Mesothelial cell of epicardium (in vitro differentiated cells): ENCODE results near the gene CFDP1. TPM values are rescaled to one million over a fixed set of nuclear protein-coding genes. Genes with fewer than 3 reads are reported as not detected.
A peak's percentile ranks its signal among the peaks of the same experiment; 100 is the strongest.

ENCODE experiments used
- DNase-seq, 2 experiments: peaks; one replicate each; pipeline ENCODE4 v3.0.0; 2021; ENCODE audit warnings: low spot score in 2 of 2; ENCODE audit not compliant: unreplicated experiment in 2 of 2
- H3K27ac Mint-ChIP-seq: 2 replicates; pipeline ENCODE4 v1.8.0; 2021; ENCODE audit warnings: mixed read lengths
- H3K27me3 Mint-ChIP-seq: 2 replicates; pipeline ENCODE4 v1.8.0; 2021; ENCODE audit warnings: low read depth, mixed read lengths
- H3K36me3 Mint-ChIP-seq: 2 replicates; pipeline ENCODE4 v1.8.0; 2021; ENCODE audit warnings: mixed read lengths
- H3K4me1 Mint-ChIP-seq: 2 replicates; pipeline ENCODE4 v1.8.0; 2021; ENCODE audit warnings: mixed read lengths
- H3K4me3 Mint-ChIP-seq: 2 replicates; pipeline ENCODE4 v1.8.0; 2021; ENCODE audit warnings: mild to moderate bottlenecking, moderate library complexity, mixed read lengths
- H3K9me3 Mint-ChIP-seq: 2 replicates; pipeline ENCODE4 v1.8.0; 2021; ENCODE audit warnings: mixed read lengths
- CTCF ChIP-seq: fragments of 200-600 bp; sonication (generic); IDR thresholded peaks from one replicate; pipeline ENCODE4 v1.5.0; 2021; ENCODE audit warnings: antibody characterized with exemption; ENCODE audit not compliant: unreplicated experiment
- total RNA-seq: library from RNA; stranded (reverse); gene quantifications from 3 replicates; pipeline ENCODE4 v1.2.1, GENCODE V29; 2021

The CFDP1 gene
- total RNA-seq, 1 donor from 2014 or later = 89.1 TPM

- no peak for DNase-seq
- peaks cover 41% of the 10 kb centered on the region for H3K4me1 Mint-ChIP-seq
- H3K4me3 Mint-ChIP-seq = peak overlapping the region; percentile 81
- no peak for TF ChIP-seq CTCF
- H3K27me3 Mint-ChIP-seq = no peaks in the 10 kb centered on the region
- no peaks in the 10 kb centered on the region for H3K9me3 Mint-ChIP-seq
- peak overlapping the region; percentile 92 for H3K27ac Mint-ChIP-seq
- H3K36me3 Mint-ChIP-seq = no peaks in the 10 kb centered on the region
These were observed 169.3 kb downstream of the CFDP1 start for GRCh38 chr16:75263963-75264445.

GRCh38 chr16:75263291-75263962 lies 169.9 kb downstream of the CFDP1 start:
- Mint-ChIP-seq H3K4me1 (peaks cover 46% of the 10 kb centered on the region), H3K36me3 (no peaks in the 10 kb centered on the region), H3K4me3 (peak overlapping the region; percentile 81), H3K27ac (peak overlapping the region; percentile 92), H3K9me3 (no peaks in the 10 kb centered on the region), H3K27me3 (no peaks in the 10 kb centered on the region)
- DNase-seq = no peak
- no peak for TF ChIP-seq CTCF

DNA sequence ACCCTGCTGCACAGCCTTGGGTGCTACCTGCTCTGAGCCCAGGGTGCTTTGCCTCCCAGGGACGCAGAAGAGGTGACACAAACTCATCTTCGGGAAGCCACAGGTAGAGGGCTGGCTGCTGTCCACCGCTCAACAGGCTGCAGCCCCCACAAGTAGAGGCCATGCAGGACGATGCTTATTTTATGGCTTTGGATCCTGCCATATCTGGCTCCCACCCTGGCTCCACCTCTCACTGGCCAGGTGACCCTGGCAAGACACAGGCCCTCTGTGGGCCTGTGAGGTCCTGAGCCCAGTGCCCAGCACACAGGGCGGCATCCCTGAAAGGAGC lies 170.5 kb downstream of the CFDP1 start:
- Mint-ChIP-seq H3K4me1 (peaks cover 53% of the 10 kb centered on the region), H3K9me3 (no peaks in the 10 kb centered on the region), H3K4me3 (peak overlapping the region; percentile 31), H3K27ac (peak overlapping the region; percentile 28), H3K36me3 (no peaks in the 10 kb centered on the region), H3K27me3 (no peaks in the 10 kb centered on the region)
- DNase-seq = no peak
- no peak for TF ChIP-seq CTCF

DNA sequence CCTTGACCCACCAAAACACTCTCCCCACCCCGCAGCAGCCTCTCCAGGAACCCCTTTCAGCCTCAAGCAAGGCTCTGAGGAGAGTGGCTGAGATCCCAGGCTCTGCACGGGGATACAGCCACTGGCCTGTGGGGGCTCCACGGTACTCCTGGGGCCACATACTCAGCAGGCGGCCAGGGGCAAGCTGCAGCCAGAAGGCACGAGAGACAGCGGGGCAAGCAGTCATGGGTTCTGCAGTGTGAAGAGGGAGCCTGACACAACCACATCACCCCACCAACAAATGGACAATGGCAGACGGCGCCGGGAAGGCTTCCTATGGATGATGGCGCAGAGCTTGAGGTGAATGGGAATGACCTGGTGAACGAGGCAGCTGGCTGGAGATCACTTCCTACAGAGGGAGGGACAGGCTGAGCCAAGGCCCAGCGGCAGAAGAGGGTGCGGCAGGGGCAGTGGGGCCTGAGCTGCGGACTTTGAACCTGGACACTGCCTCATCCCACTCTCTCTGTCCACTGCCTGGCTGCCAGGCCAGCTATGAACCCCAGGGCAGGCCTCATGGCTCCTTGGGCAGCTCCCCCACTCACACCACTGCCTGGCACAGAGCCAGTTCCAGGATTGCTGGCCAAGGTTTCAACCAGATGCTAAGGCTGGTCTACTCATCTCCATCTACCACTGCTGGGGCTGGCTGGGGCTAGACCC lies 171.1 kb downstream of the CFDP1 start:
- H3K36me3 Mint-ChIP-seq = no peaks in the 10 kb centered on the region
- H3K27me3 Mint-ChIP-seq = no peaks in the 10 kb centered on the region
- H3K4me1 Mint-ChIP-seq = peaks cover 57% of the 10 kb centered on the region
- peak overlapping the region; percentile 28 for H3K27ac Mint-ChIP-seq
- H3K9me3 Mint-ChIP-seq = no peaks in the 10 kb centered on the region
- H3K4me3 Mint-ChIP-seq = no peak overlapping the region
- no peak for TF ChIP-seq CTCF
- no peak for DNase-seq

- Mint-ChIP-seq H3K9me3 (no peaks in the 10 kb centered on the region), H3K4me3 (no peak overlapping the region), H3K36me3 (no peaks in the 10 kb centered on the region), H3K27ac (no peak overlapping the region), H3K27me3 (no peaks in the 10 kb centered on the region), H3K4me1 (peaks cover 63% of the 10 kb centered on the region)
- no peak for DNase-seq
- TF ChIP-seq CTCF = no peak
These were observed 171.7 kb downstream of the CFDP1 start for GRCh38 chr16:75261590-75262078.
